HG03457 (cell line): ENCODE results near the gene RMND1.
"Not testable (repeated sequence)": the region's sequence is repeated elsewhere in the genome, so short reads cannot be mapped to it uniquely, and the experiment has no call there.

Experiments used
- ATAC-seq: cut with Tn5 transposase; IDR thresholded peaks from one replicate; pipeline ENCODE4 v1.9.1; 2021; ENCODE audit warnings: moderate number of reproducible peaks; ENCODE audit not compliant: unreplicated experiment

The RMND1 gene

DNA sequence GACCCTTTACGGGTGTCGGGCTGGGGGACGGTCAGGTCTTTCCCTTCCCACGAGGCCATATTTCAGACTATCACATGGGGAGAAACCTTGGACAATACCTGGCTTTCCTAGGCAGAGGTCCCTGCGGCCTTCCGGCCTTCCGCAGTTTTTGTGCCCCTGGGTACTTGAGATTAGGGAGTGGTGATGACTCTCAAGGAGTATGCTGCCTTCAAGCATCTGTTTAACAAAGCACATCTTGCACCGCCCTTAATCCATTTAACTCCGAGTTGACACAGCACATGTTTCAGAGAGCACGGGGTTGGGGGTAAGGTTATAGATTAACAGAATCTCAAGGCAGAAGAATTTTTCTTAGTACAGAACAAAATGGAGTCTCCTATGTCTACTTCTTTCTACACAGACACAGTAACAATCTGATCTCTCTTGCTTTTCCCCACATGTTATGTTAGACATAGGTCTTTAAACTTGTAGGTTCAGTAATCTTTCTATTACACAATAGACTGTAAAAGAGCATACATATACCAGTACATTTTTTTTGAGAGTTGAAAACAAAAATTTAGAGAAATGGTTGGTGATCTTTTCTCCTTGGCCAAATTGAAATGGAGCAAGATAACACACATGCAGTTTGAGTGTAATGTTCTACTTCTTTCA lies 3.9 kb upstream of the RMND1 start:
- not testable (repeated sequence) for ATAC-seq

DNA sequence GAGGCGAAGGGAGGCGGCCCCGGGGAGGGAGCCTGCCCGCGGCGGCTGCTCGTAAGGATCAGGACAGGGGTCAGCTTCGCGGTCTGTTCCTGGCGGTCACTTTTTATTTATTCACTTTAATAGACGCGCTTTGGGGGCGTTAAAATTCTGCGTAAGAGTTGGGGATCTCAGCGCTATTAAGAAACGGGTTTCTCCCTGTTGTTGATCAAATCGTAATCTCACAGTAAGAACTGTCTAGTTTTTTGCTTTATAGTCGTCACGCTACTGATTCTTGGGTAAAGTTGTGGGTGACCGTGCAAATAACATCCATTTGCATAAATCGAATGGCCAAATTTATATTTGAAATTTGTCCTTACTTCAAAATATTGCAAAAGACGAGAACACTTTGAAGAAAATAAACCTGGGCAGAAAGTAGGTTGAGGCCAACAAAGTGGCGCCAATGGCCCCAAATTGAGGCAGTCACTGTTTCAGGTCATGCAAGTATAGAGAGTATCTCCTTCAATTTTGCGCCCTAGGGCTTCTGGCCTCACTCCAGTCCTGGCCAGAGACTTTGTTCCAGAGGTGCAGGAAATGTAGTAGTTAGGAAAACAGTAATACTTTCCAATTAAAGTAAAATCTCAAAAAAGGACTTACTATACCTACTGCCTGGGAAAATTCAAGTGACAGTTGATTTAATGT lies 963 bp upstream of the RMND1 start:
- no peak for ATAC-seq

DNA sequence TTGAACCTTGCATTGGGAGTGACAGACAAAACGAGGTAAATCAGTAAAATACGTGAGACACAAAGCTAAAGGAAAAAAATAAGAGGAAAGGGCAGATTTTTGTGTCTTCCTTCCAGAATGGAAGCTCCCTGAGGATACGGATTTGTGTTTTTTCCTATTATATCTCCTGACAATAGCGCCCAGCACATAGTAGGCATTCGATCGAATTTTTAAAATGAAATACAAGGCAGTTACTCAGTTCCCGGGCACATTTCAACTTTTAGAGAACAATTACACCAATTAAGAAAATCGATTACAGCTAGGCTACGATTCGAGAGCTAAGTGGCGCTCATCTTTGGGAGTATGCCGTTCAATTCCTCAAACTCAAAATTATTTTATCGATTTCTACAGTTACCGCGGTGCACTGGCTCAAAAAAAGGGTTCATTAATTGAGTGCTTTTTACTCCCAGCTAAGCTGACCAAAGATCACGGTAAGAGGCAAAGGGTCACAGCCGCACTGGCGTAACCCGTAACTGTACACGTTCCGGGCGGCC lies 443 bp downstream of the RMND1 start:
- no peak for ATAC-seq

DNA sequence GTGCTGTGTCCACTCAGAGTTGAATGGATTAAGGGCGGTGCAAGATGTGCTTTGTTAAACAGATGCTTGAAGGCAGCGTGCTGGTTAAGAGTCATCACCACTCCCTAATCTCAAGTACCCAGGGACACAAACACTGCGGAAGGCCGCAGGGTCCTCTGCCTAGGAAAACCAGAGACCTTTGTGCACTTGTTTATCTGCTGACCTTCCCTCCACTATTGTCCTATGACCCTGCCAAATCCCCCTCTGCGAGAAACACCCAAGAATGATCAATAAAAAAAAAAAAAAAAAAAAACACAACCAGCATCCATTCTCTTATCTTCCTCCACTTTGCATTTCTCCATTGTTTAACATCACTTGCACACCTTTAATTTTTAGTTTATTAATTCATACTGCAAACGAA lies 998 bp downstream of the RMND1 start:
- ATAC-seq = not testable (repeated sequence)

DNA sequence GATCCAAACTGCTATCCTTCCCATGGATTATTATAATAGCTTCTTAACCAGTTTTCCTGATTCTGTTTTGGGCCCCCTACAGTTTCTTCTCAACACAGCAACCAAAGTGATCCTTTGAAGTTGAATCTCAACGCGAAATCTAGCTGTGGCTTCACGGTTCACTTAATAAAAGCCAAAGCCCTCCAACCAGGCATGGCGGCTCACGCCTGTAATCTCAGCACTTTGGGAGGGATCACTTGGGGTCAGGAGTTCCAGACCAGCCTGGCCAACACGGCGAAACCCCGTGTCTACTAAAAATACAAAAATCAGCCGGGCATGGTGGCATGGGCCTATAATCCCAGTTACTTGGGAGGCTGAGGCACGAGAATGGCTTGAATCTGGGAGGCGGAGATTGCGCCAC lies 3.3 kb downstream of the RMND1 start:
- ATAC-seq = no peak

DNA sequence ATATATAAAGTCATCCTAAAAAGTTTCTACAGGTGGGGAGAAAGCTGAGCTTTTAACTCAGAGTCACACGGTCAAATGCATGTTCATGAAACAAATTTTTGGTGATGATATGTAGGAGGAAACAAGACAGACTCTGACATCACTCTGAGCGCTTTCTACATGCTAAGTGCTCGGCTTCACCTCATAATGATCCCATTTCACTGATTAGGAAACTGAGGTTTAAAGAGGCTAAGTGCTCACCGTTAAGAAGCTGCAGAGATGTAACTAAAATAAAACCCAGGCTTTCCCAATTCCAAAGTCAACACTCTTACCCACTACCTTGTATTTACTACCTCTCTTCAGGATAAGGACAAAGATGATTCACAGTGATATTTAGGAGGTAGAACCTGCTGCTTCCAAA lies 4.7 kb downstream of the RMND1 start:
- ATAC-seq = no peak

DNA sequence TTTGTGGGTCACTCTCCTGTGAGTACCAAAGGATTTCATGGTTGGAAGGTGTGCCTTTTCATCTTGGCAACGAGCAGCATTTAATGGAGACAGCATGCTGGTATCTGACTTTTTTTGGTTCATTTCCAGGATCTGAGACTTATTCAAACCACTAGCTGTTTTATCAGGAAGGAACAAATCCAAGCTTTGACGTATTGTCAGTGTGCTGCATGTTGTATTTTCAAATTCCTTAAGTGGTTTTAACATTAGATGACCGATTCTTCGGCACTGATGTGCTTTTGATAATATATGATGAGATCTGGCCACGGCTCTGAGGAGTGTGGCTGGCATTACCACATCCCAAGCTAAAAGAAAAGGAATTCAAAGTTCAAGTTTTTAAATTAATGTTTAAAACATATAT lies 6.4 kb downstream of the RMND1 start:
- ATAC-seq = no peak

DNA sequence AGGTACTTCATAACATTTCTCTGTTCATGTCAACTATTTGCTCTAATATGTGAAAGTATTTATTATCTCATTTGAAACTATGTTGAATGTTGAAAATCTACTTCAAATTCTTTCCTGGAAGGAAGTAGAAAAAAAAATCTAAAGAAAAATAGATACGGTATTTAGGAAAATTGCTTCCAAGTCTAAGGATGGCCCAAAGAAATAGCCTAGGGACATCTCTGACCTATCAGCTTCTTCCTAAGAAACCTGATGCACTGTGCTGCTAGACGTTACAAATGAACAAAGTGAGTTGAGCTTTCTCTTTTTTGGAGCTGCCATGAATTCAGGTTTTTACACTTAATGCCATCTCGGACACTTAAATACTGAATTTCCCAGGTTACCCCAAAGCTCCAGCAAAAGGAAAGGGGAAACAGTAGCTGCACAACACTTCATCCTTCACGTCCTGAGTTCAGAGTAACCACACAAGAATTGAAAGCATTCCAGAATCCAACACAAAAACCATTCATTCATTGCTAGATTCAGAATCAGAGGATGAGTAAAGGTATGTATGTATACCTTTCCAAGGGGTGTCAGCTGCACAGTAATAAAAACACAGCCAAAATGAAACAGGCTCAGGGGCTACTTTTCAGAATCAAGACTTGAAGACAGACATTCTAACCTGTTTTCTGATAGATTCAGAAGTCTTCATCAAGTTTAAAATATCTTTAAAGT lies 7.9 kb downstream of the RMND1 start:
- no peak for ATAC-seq

DNA sequence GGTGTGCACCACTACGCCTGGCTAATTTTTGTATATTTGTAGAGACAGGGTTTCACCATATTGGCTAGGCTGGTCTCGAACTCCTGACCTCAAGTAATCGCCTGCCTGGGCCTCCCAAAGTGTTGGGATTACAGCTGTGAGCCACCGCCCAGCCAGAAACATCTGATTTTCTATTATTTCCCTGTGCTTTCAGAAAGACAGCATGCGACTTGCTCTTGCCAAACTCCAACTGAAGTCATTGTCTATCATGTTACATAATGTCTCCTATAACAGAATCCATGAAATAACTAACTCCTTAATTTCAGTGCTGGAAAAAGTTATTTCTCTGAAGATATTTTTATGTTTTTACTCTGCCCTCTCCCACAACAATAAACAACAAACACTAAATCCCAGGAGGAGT lies 8.5 kb downstream of the RMND1 start:
- no peak for ATAC-seq

DNA sequence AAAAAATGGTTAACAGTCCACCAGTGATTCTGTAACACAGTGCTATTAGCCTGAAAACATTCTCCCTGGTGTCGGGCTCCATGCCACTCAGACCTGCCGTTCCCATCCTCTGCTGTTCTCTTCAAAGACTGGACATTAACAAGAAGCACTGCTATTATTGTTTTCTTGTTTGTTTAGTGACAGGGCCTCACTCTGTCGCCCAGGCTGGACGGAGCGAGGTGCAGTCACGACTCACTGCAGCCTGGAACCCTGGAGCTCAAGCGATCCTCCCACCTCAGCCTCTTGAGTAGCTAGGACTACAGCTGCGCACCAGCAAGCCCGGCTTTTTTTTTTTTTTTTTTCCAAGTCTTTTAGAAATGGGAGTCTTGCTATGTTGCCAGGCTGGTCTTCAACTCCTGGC lies 9.6 kb downstream of the RMND1 start:
- ATAC-seq = no peak

DNA sequence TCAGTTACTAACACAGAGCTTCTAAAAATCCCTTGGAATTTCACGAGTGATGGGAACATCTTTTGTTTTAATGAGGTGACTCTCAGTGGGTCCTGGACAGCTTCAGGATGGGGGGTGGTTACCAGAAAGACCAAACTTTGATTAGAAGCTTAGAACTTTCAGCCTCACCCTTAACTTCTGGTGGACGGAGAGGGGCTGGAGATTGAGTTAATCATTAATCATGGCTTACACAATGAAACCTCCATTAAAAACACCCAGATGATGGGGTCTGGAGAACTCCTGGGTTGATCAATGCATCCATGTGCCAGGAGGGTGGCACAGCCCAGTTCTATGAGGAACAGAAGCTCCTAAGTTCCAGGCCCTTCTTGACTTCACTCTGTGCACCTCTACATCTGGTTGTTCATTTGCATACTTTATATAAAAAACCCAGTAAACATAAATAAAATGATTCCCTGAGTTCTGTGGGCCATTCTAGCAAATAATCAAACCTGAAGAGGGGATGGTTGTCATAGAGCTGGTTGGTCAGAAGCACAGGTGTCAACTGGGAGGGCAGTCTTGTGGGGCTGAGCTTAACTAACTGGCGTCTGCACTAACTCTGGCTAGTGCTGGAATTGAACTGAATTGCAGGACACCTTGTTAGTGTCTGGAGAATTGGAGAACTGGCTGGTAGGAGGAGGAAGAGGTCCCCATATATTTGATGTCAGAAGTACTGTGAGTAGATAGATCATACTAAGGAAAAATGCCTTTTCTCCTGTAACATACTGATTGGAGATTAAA lies 10.3 kb downstream of the RMND1 start:
- ATAC-seq = no peak

DNA sequence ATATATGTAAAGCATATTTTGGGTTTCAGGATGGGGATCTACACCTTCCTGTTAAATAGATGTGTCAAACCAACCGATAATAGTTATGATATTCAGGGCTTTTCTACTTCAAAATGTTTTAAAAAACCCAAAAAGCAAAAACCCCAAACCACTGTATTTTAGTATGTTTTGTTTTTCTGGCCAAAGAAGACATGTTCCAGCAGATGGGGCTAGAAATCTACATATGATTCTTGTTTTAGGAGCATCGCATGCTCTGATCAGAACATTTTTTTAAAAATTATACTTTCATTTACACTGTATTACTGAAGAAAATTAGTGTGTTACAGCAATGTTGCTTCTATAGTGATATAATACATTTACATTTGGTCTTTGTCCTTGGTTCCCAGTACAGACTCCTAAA lies 11.0 kb downstream of the RMND1 start:
- no peak for ATAC-seq

DNA sequence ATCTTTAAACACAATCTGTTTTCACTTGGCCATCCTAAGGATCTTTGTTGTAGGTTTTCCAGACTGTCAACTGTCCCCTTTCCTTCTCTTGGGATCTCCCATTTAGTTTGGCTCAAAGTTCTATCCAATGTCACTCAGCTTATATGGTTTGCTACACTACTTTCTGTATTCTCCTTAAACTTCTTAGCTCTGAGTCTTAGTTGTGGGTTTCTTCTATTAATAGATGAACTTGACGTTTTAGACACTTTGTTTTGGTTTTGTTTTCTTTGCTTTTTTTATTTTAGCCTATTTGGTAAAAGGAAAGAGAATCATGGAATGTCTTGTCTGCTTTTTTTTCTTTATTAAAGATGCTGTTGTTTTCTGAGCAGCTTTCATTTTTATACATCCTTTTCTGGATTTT lies 11.4 kb downstream of the RMND1 start:
- no peak for ATAC-seq

DNA sequence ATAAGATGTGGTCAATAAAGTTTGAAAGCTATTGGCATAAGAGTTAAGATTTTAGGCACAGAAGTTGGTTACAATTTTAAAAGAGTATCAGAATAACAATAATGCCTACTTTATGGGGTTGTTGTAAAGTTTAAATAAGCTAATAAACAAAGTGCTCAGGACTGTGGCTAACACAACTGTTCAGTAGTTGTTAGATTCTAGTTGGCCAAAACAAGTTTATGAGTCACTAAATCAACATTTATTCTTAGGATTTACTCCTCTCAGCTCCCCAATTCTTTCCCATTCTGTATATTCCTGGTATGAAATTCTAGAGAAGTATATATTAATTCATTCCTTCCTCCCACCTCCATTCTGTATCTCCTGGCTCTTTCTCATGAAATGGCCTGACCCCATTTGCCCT lies 14.5 kb downstream of the RMND1 start:
- no peak for ATAC-seq

DNA sequence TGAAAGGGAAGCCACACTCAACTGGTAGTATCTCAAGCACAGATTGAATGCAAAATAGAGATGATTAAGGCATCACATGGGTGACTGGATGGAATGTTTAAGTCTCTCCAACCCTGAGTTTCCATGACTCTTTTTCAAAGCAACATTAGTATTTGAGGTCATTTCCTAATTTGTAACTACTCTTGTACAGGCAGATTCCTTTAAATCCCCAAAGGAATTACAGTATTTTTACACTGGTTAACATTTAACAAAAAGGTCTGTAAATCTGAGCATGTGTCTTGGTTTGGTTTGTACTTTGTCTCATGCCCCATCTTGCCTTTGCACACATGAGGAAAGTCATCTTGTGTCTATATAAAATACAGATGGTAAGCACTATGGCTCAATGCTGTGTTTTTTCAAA lies 15.1 kb downstream of the RMND1 start:
- no peak for ATAC-seq

DNA sequence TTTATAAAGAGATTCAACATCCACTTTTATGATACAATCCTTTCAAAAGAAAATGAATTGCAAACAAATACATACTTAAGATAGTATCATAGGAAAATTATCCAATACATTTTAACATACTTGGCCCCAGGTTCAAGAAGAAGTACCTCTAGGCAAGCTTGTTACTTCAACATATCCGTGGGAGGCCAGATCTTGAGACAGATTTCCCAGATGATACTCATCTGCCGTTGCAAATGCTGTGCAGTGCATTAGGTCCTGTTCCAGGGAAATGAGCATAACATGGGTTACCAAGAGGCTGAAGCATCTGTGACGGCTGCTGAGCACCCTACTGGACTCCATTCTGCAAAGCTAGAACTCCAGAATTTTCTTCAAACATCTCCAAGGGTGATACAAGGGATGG lies 15.6 kb downstream of the RMND1 start:
- no peak for ATAC-seq

DNA sequence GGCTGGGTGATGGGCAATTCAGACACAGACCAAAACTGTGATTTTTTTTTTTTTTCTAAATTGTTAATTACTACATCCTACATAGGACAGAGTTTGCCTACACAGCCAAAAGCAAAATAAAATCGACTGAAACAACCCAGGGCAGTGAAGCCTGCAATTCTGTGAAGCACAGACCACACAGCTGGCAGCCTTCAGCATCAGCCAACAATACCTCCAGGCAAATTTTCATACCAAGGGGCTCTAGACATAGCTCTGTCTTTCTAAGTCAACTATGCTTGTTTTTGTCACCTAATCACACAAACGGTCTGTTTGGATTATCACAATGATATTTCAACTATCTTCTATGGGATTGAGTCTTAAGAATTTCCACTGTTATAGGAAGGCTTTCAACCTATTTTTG lies 17.6 kb downstream of the RMND1 start:
- ATAC-seq = no peak

DNA sequence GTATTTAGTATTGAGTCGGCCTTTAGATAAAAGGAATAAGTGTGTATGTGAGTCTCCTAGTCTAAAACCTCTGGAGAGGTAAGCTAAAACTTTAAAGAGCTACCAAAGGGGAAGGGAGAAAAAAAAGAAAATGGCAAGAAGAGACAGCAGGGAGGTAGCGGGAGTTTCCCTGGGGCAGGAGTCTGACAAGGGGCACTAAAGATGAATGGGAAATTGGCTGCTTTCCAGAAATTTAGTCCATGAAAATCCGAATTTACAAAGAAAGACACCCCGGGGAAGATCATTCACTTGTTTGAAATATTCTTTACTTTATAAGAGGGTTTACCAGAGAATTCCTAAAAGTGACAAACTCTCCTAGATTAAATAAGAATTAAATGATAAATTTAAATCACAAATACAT lies 19.3 kb downstream of the RMND1 start:
- no peak for ATAC-seq

DNA sequence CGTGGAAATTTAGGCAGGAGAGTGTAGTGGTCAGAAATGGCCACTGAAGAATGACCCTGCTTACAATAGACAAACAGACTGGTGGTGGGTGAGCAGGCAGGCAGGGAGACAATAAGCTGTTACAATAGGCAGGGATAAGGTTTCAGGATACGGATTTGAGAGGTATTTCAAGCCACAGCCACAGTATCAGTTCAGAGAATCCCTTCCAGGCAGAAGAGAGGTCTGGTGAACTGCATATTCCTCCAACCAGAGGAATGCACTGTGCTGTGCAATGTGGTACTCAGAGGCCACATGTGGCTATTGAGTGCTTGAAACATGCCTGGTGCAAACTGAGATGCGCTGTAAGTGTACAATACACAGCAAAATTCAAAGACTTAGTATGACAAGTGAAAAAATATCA lies 20.6 kb downstream of the RMND1 start:
- no peak for ATAC-seq

DNA sequence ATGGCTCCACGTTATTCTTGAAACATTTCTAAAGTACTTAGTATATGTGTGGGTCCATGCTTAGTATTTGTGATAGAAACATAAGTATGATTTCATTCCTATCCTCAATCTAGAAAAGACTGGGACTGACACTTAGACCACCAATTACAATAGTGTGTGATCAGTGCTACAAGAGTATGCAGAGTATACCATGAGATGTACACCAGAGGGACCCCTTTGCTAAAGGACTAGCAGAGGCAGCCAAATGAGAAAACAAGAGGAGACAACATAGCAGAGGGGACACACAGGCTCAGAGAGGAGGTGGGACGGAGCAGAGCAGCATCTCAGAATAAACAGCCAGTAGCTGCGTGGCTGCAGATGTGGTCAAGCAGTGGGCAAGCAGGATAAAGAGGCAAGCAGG lies 21.0 kb downstream of the RMND1 start:
- ATAC-seq = no peak

DNA sequence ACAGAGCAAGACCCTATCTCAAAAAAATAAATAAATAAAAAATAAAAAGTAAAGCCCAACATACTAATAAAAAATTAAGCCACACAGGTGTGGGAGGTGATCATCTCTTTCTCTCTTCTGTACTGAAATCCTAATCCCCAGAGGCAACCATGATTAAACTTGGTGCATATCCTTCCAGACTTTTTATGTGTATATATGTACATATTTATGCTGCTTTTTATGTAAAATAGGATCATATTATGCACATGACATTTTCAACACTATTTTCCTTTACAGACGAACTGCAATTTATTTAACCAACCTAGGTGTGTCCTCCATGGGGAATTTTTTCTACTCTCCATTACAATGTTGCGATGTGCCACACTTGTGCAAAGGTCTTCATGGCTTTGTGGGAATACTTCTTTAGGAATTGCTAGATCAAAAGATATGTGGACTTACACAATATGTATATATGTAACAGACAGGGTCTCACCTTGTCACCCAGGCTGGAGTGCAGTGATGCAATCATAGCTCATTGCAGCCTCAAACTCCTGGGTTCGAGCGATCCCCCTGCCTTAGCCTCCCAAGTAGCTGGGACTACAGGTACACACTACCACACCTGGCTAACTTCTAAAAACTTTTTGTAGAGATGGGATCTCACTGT lies 23.7 kb downstream of the RMND1 start:
- no peak for ATAC-seq
